Kidney (tissue), 14 donors: Measurements from ENCODE around the gene HPCA. TPM values are rescaled to one million over a fixed set of nuclear protein-coding genes. Genes with fewer than 3 reads are reported as not detected.

Experiments used
- DNase-seq, 5 donors: peaks; one replicate each; pipeline ENCODE4 v3.0.0-alpha.2; 2013 to 2020
- FAIRE-seq: peaks from 2 replicates; lab custom pipeline; 2012; peaks lifted over from hg19 to GRCh38; lab: Jason Lieb, UNC
- H3K27ac ChIP-seq, 2 donors: one replicate each; pipeline ENCODE4 v1.7.0; 2013; ENCODE audit warnings: low read depth in 2 of 2, low read length in 2 of 2, inconsistent platforms in 1 of 2
- H3K27me3 ChIP-seq: one replicate; pipeline ENCODE4 v1.7.1; 2013; ENCODE audit warnings: low read length, inconsistent platforms; ENCODE audit not compliant: control insufficient read depth, insufficient read depth
- H3K36me3 ChIP-seq, 3 donors: one replicate each; pipeline versions ENCODE4 v1.7.0 to v1.7.1; 2013; ENCODE audit warnings: low read length in 3 of 3, control low read depth in 1 of 3, inconsistent platforms in 1 of 3; ENCODE audit not compliant: insufficient read depth in 3 of 3, control insufficient read depth in 2 of 3
- H3K4me1 ChIP-seq, 3 donors: one replicate each; pipeline versions ENCODE4 v1.7.0 to v1.7.1; 2013; ENCODE audit warnings: low read length in 3 of 3, inconsistent platforms in 1 of 3, low read depth in 1 of 3; ENCODE audit not compliant: control insufficient read depth in 2 of 3, insufficient read depth in 2 of 3
- H3K4me3 ChIP-seq, 3 donors: one replicate each; pipeline versions ENCODE4 v1.7.0 to v1.8.1; 2013; ENCODE audit warnings: low read length in 3 of 3, control low read depth in 1 of 3, inconsistent platforms in 1 of 3
- H3K9ac ChIP-seq, 3 donors: one replicate each; pipeline versions ENCODE4 v1.7.0 to v1.7.1; 2013; ENCODE audit warnings: low read length in 3 of 3, control low read depth in 1 of 3, inconsistent platforms in 1 of 3
- H3K9me3 ChIP-seq, 3 donors: one replicate each; pipeline versions ENCODE4 v1.7.0 to v1.7.1; 2013; ENCODE audit warnings: low read length in 3 of 3, control low read depth in 1 of 3, inconsistent platforms in 1 of 3; ENCODE audit not compliant: control insufficient read depth in 2 of 3, insufficient read depth in 1 of 3
- CTCF ChIP-seq: IDR thresholded peaks from 3 replicates; pipeline ENCODE4 v1.5.1; 2012; ENCODE audit warnings: mild to moderate bottlenecking, moderate library complexity, borderline replicate concordance; ENCODE audit not compliant: insufficient read depth; ENCODE audit errors: extremely low read depth
- intact Hi-C: fragments of 100-400 bp; cut with DNase I; formaldehyde crosslinking; loops from one replicate; pipeline ENCODE4 v1.11.1; 2022
- polyA plus RNA-seq: library from polyadenylated mRNA; stranded (reverse); fragments of 350-450 nt; fragmentation: Illumina TruSeq; extraction: RNeasy Lipid Tissue Mini Kit (QIAGEN cat#74804); gene quantifications from one replicate; pipeline ENCODE4 v1.2.3, GENCODE V29; 2014; ENCODE audit warnings: low read depth, low replicate concordance; ENCODE audit not compliant: insufficient read depth
- total RNA-seq: library from RNA; stranded (reverse); fragmentation: NEBNext Ultra II Directional; extraction: Animal tissue kit (Norgen Biotek cat#: 25700); gene quantifications from one replicate; pipeline ENCODE4 v1.2.1, GENCODE V29; 2021
- donor health status: control.
- donor health status: control.
- donor health status: control.
- donor health status: control.
- donor health status: control.
- donor health status: DM: yes; HTN: yes; CAD: no.
- donor health status: Normal renal cell carcinoma (clear cell type).

The HPCA gene
- total and polyA plus RNA-seq, 2 donors from 2014 or later, result 0.28 to 1.2 TPM

- H3K27me3 ChIP-seq, result no peaks in the 10 kb centered on the region
- H3K9ac ChIP-seq, result no peak overlapping the region
- no peak for DNase-seq
- intact Hi-C loops, result no loop called here
- H3K36me3 ChIP-seq, result no peaks in the 10 kb centered on the region
- H3K4me1 ChIP-seq, result no peaks in the 10 kb centered on the region
- H3K9me3 ChIP-seq, result no peaks in the 10 kb centered on the region
- no peak overlapping the region for H3K4me3 ChIP-seq
- no peak for FAIRE-seq
- H3K27ac ChIP-seq, result no peak overlapping the region
- no peak for TF ChIP-seq CTCF
Measured at GRCh38 chr1:32878637-32879041, 7.7 kb upstream of the HPCA start.

GRCh38 chr1:32881291-32881690 lies 5.0 kb upstream of the HPCA start:
- no peaks in the 10 kb centered on the region for H3K9me3 ChIP-seq
- no peaks in the 10 kb centered on the region for H3K36me3 ChIP-seq
- no peak overlapping the region for H3K27ac ChIP-seq
- no peak overlapping the region for H3K9ac ChIP-seq
- no peak for TF ChIP-seq CTCF
- no peaks in the 10 kb centered on the region for H3K4me1 ChIP-seq
- H3K27me3 ChIP-seq, result peaks cover 3% of the 10 kb centered on the region
- DNase-seq, result no peak
- FAIRE-seq, result no peak
- H3K4me3 ChIP-seq, result no peak overlapping the region
- intact Hi-C loops, result no loop called here

GRCh38 chr1:32881871-32882850 lies 4.1 kb upstream of the HPCA start:
- peaks cover 6% of the 10 kb centered on the region for H3K27me3 ChIP-seq
- no peak overlapping the region for H3K27ac ChIP-seq
- no peaks in the 10 kb centered on the region for H3K9me3 ChIP-seq
- no peak for TF ChIP-seq CTCF
- no peak overlapping the region for H3K9ac ChIP-seq
- no peak for FAIRE-seq
- intact Hi-C loops, result no loop called here
- no peak overlapping the region for H3K4me3 ChIP-seq
- DNase-seq, result no peak
- H3K4me1 ChIP-seq, result no peaks in the 10 kb centered on the region
- H3K36me3 ChIP-seq, result no peaks in the 10 kb centered on the region
